ENCODE results near the gene UBE3D. TPM values are rescaled to one million over a fixed set of nuclear protein-coding genes. Genes with fewer than 3 reads are reported as not detected.

Gene UBE3D
- total RNA-seq, 1 experiment from 2014 or later, result 10.3 TPM

Other genes starting within 250 kb of the UBE3D start
- 11.0 and 12.1 TPM in 2 replicates for gene DOP1A, start 1.8 kb upstream of the UBE3D start, total RNA-seq (2014; rRNA removed; shearing (Covaris generic))
- gene PGM3, start 127.4 kb upstream of the UBE3D start, total RNA-seq (2014; rRNA removed; shearing (Covaris generic)), result 35.3 and 38.2 TPM in 2 replicates
- gene RWDD2A, start 127.5 kb upstream of the UBE3D start, total RNA-seq (2014; rRNA removed; shearing (Covaris generic)), result 3.1 and 3.6 TPM in 2 replicates

All from SJCRH30 (cell line).